OCI-LY7 (cell line): ENCODE measurements around the gene CR2.

Experiments
- CTCF ChIP-seq: fragments of 200-600 bp; sonication (generic); conservative IDR thresholded peaks from 2 replicates; pipeline ENCODE4 v1.5.1; 2014; ENCODE audit warnings: mild to moderate bottlenecking, antibody characterized with exemption, low read length, moderate library complexity, mixed read lengths
- EZH2phosphoT487 ChIP-seq: fragments of 200-600 bp; sonication (generic); IDR thresholded peaks from 2 replicates; pipeline ENCODE4 v1.6.1; 2018; ENCODE audit warnings: low read depth, borderline replicate concordance, mild to moderate bottlenecking, mixed run types, antibody characterized with exemption, low read length, moderate library complexity, mixed read lengths

GRCh38 chr1:207497941-207498340 lies 43.8 kb downstream of the CR2 start:
- TF ChIP-seq CTCF (no peak), EZH2phosphoT487 (no peak)
